ENCODE results near the gene KIF13A. TPM values are rescaled to one million over a fixed set of nuclear protein-coding genes. Genes with fewer than 3 reads are reported as not detected.
A peak's percentile ranks its signal among the peaks of the same experiment; 100 is the strongest.
"Not testable (repeated sequence)": the region's sequence is repeated elsewhere in the genome, so short reads cannot be mapped to it uniquely, and the experiment has no call there.

Gene KIF13A
- total RNA-seq, 1 donor from 2014 or later = 84.5 TPM

DNA sequence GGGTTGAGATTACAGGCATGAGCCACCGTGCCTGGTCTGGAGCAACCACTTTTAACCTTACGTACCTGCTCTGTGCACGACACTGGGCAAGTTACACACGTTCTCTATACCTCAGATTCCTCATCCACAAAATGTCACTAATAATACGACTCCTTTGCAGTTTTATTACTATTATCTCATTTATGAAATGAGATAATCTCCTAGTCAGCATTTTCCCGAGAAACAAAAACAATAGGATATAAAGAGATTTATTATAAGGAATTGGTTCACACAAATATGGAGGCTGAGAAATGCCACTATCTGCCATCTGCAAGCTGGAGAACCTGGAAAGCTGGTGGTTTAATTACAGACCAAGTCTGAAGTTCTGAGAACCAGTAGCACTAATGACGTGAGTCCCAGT, 12.0 kb upstream of the KIF13A start:
- DNase-seq (ENCODE audit: low read depth) = no peak

DNA sequence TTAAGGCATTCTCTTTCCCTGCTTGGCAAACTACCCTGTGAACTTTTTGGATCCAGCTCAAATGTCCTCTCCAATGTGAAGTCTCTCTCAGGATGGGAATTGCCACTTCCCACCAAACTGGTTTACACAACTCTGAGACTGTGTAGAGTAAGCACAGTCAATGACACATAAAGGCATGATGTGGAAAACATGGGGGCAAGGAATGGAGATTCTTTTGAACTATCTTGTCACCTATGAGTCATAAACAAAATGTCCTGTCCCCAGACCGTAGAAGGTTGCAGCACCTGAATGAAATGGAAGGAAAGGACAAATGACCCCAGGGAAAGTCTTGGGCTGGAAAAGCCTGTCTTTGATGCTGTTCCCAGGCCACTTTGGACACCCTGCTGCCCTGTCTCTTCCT, 11.0 kb upstream of the KIF13A start:
- no peak for DNase-seq (ENCODE audit: low read depth)

DNA sequence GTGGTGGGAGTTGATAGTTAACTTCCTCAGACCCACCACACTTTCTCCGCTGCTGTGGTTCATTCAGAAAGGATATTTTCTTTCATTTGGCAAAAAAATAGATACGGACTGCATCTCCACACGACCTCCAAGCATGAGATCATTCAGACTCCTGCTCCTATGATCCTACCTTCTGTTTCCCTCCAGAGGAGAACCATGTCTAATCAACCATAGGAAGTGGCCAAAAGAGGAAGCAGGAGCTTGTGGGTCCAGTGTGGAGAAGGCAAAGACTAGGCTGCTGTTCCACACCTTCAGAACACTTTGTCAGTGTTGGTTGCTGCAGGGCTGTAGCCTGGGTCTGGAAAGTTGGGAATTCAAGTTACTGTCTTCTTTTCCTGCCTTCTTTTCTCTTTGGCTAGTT, 10.6 kb upstream of the KIF13A start:
- no peak for DNase-seq (ENCODE audit: low read depth)

DNA sequence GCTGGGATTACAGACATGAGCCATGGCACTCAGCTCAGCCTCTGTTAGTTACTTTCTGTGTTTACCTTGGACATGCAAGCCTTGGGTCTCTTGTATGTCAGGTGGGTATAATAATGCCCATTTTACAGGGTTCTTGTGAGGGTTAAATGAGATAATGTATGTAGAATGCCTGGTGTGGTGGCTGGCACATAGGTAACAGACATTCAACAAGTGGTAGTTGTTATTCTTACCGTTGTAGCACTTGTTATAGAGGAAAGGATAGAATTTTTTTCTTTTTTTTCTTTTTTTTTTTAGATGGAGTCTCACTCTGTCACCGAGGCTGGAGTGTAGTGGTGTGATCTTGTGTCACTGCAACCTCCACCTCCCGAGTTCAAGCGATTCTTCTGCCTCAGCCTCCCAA, 8.0 kb upstream of the KIF13A start:
- no peak for DNase-seq (ENCODE audit: low read depth)

DNA sequence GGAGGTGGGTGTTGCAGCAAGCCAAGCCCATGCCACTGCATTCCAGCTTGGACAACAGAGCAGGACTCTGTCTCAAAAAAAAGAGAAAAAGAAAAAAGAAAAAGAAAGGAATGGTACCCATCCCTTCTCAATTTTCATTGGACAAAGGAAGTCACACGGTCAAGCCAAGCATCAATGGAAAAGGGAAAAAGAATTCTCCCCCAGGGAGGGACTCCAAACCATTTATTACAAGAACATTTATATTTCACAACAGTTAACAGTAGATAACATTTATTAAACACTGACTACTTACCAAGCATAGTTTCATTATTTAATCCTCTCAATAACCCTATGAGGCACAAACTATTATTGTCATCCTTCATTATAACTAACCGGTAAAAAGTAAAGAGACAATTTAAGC, 6.6 kb upstream of the KIF13A start:
- DNase-seq (ENCODE audit: low read depth) = no peak

DNA sequence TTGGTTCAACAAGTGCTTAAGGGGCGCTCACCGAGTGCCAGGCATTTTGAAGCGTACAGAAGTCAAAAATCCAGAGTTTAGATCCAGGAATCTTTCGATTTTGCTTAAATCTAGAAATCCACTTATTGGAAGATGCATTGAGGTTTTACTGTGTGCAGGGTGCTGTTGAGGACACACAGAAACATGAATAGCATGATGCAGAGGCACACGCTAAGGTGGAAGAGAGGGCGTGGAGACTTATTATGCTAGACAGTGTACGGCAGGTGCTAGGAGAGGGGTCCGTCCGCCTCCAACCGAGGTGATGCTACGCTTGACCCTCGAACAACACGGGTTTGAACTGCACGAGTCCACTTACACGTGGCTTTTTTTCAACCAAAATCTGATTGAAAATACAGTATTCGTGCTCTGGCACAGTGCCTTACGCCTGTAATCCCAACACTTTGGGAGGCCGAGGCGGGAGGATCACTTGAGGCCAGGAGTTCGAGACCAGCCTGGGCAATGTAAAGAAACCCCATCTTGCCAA, 1.0 kb upstream of the KIF13A start:
- no peak for DNase-seq (ENCODE audit: low read depth)

DNA sequence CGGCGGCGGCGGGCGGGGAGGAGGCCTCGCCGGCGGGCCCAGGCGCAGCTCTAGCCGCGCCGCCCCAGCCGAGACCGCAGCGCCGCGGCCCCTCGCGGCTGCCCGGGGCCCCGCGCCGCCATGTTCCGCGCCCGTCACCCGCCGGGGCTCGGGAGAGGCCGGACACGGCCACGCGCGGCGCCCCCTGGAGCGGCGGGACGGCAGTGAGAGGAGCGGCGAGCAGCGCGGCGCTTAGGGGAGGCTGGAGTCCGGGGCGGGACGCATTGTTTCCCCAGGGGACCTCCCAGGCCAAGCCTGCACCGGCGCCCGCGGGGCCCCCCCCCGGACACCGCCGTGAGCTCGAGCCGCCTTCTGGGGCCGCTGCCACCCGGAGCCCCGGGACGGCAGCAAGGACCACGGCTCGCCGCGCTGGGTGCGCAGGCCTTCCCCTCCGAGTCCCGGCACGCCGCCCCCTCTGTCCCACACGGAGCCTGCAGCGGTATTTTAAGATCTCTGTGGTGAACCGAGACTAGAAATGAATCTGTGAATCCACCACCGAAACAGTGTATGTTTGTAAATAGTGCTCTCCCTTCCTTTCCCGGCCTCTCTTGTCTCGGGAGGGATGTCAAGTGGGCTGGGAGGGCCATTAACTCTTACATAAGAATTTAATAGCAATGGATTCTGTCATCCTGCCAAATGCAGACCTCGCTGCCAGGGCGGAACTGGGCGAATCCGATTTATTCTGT, 424 bp upstream of the KIF13A start:
- DNase-seq (ENCODE audit: low read depth) = peak; percentile 84

DNA sequence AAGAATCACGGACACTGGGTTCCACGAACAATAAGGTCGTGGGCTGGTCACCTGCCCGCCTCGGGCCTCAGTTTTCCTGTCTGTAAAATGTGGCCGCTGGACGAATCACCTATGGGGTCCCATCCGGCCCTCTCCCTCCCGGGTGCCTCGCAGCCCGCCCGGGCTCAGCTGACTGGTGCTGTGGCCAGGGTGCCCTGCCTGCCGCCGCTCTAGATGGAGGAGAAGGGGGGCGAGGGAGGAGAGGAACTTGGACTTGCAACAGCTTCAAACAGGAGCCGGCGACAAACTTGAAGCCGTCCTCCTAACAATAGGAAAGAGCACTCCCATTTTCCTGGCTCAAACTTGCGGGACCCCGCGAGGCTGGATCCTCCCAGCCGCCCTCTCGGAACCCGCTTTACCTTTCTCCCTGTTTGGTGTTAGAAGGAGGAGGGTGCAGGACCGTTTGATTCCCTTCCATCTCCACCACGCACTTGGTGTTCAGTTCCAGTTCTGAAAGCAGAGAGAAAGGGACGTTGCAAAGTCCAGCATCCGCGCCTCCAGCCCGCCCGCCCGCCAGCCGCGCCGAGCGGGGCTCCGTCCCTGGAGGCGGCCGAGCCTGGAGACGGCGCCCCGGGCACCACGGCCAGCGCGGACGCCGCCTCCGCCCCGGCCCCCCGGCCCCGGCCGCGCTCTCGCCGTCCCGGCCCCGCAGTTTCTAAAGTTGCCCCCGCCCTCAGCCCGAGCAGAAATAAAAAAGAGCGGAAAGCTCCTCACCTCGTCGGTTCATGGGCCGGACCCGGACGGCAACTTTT, 584 bp downstream of the KIF13A start:
- DNase-seq (ENCODE audit: low read depth) = peak; percentile 61

DNA sequence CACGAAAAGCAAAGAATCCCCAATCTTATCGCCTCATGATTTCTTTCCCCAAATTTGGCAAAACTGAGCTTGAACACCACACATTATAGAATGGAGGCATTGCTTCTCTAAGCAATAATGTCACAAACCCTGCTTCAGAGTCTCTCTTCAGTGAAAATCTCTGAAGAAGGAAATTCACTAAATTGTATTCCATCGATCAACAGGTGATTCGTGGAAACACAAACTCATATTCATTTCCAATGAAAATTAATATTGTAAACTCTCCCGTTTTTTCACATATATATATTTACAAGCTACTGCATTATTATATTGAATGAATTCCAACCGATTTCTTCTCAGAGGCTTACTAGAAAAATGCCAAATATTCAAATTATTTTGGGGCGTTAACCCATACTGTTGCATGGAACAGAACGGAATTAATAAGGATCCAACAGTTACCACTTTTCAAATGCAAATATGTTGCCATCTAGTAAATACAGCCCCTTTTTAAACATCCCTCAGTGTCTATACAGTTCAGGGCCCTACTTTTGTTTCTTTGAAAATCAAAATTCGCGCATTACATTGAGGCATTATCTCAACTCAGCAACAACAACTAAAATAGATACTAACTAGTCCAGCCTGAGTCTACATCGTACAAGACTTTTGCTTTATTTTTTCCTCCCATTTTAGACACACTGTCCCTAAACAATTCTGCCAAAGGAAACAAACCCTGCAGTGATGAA, 1.3 kb downstream of the KIF13A start:
- no peak for DNase-seq (ENCODE audit: low read depth)

DNA sequence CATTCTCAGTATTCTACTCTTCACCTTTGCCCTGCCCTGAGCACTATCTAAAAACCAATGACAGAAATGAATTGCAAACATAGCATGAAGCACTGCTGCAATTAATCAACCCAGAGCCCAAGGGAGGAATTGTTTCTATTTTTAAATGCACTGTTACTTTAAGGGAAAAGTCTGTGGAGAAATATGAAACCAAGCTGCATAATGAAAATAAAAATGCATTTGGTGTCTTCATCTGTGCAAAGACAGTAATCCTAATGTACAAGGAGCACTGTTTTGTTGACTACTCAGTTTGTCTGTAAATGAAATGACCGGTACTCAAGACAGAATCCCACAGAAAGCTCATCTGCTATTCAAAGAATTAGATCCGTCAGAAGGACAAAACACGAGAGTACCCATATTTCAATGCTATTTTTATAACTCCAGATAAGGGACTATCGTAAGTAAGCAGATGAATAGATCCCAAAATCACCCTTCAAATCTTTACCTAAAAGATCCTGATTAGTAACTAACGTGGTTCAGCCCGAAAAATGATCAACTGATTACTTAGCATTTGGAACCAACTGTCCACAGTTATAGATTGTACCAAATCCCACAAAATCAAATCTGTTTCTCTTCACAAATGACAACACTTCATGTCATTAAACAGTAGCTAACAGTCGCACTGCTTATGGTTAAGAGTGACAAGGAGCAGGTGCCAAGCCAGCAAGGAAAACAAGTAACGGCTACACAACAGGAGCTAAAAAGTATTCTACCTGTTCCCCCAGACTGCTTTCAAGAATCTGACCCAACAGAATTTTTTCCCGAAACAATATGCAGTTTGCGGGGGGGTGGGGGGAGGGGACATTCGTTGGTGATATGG, 2.4 kb downstream of the KIF13A start:
- peak; percentile 63 for DNase-seq (ENCODE audit: low read depth)

DNA sequence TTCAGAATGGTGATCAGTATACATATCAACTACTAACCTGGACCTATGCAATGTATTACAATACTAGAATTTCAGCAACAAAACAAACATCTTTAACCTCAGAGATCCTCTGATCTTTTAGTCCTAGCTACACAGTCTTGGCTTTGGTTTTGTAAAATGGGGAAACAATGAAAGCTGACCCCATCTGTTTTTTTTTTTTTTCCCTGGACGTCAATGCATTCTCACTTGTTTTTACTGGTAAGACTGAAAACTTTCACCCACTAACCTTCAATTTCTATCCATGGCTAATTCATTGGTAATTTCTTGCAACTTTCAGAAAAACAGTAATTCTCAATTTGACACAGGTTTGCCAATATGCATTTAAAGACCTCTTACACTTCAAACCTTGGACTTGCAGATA, 3.0 kb downstream of the KIF13A start:
- DNase-seq (ENCODE audit: low read depth) = no peak

DNA sequence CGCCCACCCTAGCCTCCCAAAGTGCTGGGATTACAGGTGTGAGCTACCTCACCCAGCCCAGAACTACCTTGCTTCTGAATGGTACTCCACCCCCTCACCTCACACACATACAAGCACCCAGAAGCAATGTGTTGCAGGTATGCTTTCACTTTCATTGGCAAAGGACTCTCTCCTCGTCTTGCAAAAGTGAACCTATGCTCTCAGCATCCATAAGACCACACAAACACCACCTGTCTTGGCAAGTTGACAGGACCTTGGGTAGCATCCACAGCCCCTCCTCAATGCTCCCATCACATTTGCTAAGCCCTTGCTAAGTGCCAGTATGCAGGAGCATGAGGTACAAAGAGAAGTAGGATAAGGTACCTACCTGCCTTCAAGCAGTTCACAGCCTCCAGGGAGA, 3.7 kb downstream of the KIF13A start:
- no peak for DNase-seq (ENCODE audit: low read depth)

DNA sequence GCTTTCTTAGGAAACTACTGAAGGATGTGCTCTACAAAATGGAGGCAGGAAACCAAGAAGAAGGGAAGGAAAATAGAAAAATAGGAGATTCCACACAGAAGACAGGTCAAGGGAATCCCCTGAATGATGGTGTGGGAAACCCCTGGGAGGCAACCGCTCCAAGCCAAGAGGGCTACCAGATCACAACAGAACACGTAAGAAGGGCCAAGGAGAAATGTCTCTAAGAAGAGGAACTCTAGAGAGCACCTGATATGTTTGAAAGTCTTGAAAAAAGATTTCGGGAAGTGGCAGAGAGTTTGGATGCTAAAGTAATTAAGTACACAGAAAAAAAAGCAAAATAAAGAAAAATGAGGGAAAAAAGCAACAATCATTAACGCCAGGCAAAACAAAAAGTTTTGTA, 7.1 kb downstream of the KIF13A start:
- no peak for DNase-seq (ENCODE audit: low read depth)

DNA sequence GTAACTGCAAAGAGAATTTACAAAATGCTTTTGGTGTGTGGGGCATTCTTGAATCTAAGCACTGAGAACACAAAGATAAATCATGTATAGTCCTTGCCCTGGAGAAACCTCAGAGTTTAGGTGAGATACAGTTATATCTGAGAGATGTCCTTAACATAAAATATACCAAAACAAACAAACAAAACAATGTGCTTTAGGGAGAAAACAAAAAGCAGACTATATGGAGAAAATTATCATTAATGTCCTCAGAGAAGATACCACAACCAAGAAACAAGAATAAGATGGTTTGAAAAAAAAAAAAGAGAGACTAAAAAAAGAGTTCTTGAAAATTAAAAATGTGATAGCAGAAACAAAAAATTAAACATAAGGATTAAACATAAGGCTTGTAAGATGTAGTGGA, 8.0 kb downstream of the KIF13A start:
- DNase-seq (ENCODE audit: low read depth) = no peak

DNA sequence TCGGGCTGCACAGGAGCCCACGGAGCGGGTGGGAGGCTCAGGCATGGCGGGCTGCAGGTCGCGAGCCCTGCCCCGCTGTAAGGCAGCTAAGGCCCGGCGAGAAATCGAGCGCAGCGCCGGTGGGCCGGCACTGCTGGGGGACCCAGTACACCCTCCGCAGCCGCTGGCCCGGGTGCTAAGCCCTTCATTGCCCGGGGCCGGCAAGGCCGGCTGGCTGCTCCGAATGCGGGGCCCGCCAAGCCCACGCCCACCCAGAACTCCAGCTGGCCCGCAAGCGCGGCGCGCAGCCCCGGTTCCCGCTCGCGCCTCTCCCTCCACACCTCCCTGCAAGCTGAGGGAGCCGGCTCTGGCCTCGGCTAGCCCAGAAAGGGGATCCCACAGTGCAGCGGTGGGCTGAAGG, 11.2 kb downstream of the KIF13A start:
- DNase-seq (ENCODE audit: low read depth) = not testable (repeated sequence)

DNA sequence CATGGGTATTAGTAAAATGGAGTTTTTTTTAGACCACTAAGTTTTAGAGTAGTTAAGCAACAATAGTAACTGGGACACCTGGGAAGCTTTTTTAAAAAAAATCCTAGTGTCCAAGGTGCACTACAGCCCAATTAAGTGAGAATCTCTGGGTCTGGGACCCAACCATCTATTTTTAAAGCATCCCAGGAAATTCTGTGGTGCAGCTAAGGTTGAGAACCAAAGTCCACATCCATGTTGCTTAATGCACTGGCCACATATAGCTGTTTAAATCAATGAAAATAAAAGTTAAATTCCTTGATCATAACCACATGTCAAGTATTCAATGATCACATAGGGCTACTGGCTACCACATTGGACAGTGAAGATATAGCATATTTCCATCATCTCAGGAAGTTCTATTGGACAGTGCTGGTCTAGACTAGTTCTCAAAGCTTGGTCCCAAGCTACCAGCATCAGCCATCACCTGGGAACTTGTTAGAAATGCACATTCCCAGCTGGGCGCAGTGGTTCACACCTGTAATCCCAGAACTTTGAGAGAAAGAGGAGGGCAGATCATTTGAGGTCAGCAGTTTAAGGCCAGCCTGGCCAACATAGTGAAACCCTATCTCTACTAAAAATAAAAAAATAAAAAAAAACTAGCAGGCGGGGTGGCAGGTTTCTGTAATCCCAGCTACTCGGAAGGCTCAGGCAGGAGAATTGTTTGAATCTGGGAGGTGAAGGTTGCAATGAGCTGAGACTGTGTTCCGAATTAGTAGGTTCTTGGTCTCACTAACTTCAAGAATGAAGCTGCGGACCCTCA, 12.7 kb downstream of the KIF13A start:
- no peak for DNase-seq (ENCODE audit: low read depth)

DNA sequence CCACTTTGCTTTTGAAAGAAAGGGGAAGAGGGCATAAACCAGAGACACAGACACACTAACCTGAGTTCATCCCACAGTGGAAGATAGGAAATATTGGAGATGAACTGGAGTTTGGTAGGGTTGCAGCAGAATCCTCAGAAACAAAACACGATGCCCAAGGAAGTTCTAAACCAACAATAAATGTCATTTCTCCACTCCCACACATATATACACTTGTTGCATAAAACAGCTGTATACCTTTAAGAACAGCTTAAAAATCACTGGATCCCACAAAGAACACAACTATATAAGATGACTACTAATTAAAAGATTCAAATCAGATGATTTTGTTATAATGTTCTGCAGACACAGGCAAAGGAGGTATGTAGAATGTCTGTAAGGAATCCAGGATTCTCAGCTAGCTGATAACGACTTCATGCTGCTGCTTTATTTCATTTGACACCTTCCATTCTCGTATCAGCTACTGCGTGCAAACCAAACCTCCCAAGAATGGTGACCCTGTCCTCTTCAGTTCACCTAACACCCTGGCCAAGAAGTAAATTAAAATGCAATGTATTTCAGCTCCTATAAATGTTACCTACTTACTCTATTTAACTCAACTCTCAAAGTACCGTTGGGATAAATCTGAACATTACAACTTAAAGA, 14.3 kb downstream of the KIF13A start:
- no peak for DNase-seq (ENCODE audit: low read depth)

DNA sequence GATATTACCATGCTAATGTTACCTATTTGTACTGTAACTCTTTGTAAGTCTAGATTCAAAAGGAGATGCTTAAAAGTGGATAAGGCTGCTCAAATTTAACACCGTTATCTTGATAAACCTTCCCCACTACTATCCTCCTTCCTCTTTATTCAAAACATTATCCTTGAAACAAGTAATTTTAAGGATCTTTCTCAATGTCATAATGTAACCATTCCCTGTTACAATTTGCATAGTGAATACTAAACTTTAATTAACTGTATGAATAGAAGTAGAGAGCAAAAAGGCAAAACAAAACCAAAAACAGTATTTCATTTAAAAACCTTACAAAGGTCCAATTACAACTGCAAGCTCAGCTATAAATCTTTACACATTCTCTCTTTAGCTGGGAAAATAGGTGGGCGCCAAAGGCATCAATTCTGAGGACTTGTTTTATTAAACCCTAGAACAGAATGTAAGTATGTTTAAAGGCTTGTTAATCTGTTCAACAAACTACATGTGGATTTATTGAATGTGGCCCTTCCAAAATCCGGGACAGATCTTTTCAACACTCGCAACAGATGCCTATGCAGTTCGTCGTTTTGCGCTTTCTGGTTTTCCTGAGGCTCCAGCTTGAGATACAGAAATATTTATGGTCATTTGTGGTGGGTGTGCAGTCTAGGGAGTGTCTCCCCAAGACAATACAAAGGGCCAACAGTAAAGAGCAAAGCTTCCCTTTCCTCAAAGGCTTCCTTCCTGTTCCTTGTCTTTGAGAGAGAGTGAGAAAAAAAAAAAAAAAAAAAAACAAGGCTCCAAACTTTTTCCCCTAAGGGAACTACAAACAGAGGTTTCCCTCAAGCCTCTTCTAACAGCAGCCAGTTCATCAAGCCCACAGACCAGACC, 15.1 kb downstream of the KIF13A start:
- DNase-seq (ENCODE audit: low read depth) = no peak
